GM12891 (cell line): ENCODE results near the gene CHRND.

Experiments used
- PAX5 ChIP-seq: IDR thresholded peaks from 2 replicates; pipeline ENCODE4 v1.6.1; 2011; ENCODE audit warnings: low read length, moderate library complexity, mild to moderate bottlenecking; ENCODE audit not compliant: insufficient read depth, severe bottlenecking
- POLR2A ChIP-seq: IDR thresholded peaks from 2 replicates; pipeline ENCODE4 v1.6.1; 2011; ENCODE audit warnings: low read depth, low read length, control low read depth
- POLR2AphosphoS5 ChIP-seq: IDR thresholded peaks from 2 replicates; pipeline ENCODE4 v1.6.1; 2011; ENCODE audit warnings: low read depth, low read length, control low read depth
- TAF1 ChIP-seq: IDR thresholded peaks from 2 replicates; pipeline ENCODE4 v1.6.1; 2011; ENCODE audit warnings: low read depth, low read length, control low read depth

- TF ChIP-seq POLR2AphosphoS5 (no peak), POLR2A (no peak), PAX5 (no peak), TAF1 (no peak)
Observed at GRCh38 chr2:232574674-232575403, 48.9 kb downstream of the CHRND start.
